Hepatocyte (in vitro differentiated cells): ENCODE measurements around the gene OPA3. TPM values are rescaled to one million over a fixed set of nuclear protein-coding genes. Genes with fewer than 3 reads are reported as not detected.

Experiments
- DNase-seq: peaks from one replicate; pipeline ENCODE4 v3.0.0-alpha.2; 2016; ENCODE audit warnings: low spot score
- H2AFZ ChIP-seq: fragments of 200-600 bp; sonication (generic); 2 replicates; pipeline ENCODE4 v1.6.0; 2016; ENCODE audit warnings: antibody characterized with exemption, mild to moderate bottlenecking
- H3K27ac ChIP-seq: fragments of 200-600 bp; sonication (generic); 2 replicates; pipeline ENCODE4 v1.5.1; 2016; ENCODE audit warnings: mild to moderate bottlenecking
- H3K27me3 ChIP-seq: fragments of 200-600 bp; sonication (generic); 2 replicates; pipeline ENCODE4 v1.6.1; 2016
- H3K36me3 ChIP-seq: fragments of 200-600 bp; sonication (generic); replicated peaks from 2 replicates; pipeline ENCODE4 v1.5.1; 2016; ENCODE audit warnings: low read depth; ENCODE audit not compliant: insufficient read depth
- H3K4me1 ChIP-seq: fragments of 200-600 bp; sonication (generic); 2 replicates; pipeline ENCODE4 v1.5.1; 2016; ENCODE audit warnings: mild to moderate bottlenecking, moderate library complexity; ENCODE audit not compliant: insufficient read depth
- H3K4me2 ChIP-seq: fragments of 200-600 bp; sonication (generic); 2 replicates; pipeline ENCODE4 v1.6.0; 2016
- H3K4me3 ChIP-seq: fragments of 200-600 bp; sonication (generic); 2 replicates; pipeline ENCODE4 v1.5.1; 2016; ENCODE audit warnings: mild to moderate bottlenecking
- H3K79me2 ChIP-seq: fragments of 200-600 bp; sonication (generic); 2 replicates; pipeline ENCODE4 v1.6.0; 2017; ENCODE audit warnings: mild to moderate bottlenecking
- H3K9me2 ChIP-seq: fragments of 200-600 bp; sonication (generic); replicated peaks from 2 replicates; pipeline ENCODE4 v1.6.0; 2017; ENCODE audit warnings: mild to moderate bottlenecking; ENCODE audit not compliant: insufficient read depth
- H3K9me3 ChIP-seq: fragments of 200-600 bp; sonication (generic); 2 replicates; pipeline ENCODE4 v1.5.1; 2016; ENCODE audit warnings: low read depth, mild to moderate bottlenecking
- H4K20me1 ChIP-seq: fragments of 200-600 bp; sonication (generic); 2 replicates; pipeline ENCODE4 v1.6.0; 2016; ENCODE audit warnings: mild to moderate bottlenecking; ENCODE audit not compliant: insufficient read depth, poor library complexity, severe bottlenecking
- EZH2 ChIP-seq: fragments of 200-600 bp; sonication (generic); IDR thresholded peaks from 2 replicates; pipeline ENCODE4 v1.6.1; 2016; ENCODE audit warnings: antibody characterized with exemption, mild to moderate bottlenecking, borderline replicate concordance
- EZH2phosphoT487 ChIP-seq: fragments of 200-600 bp; sonication (generic); IDR thresholded peaks from one replicate; pipeline ENCODE4 v1.6.1; 2018; ENCODE audit warnings: antibody characterized with exemption, mild to moderate bottlenecking, low read depth, moderate library complexity; ENCODE audit not compliant: unreplicated experiment, severe bottlenecking
- WGBS: methylation state at CpG from one replicate; pipeline ENCODE4 v1.1.6; 2016; ENCODE audit warnings: low lambda C conversion rate; ENCODE audit errors: missing lambda C conversion rate; 5-methylcytosine and 5-hydroxymethylcytosine counted together
- polyA plus RNA-seq: library from polyadenylated mRNA; unstranded; fragments of >200 nt; fragmentation: Nextera tagmentation; extraction: Ambion mirVana; gene quantifications from 2 replicates; pipeline ENCODE4 v1.2.1, GENCODE V29; 2016
- total RNA-seq: library from RNA; depleted of rRNA; stranded (reverse); fragments of >200 nt; gene quantifications from 2 replicates; pipeline ENCODE4 v1.2.3, GENCODE V29; 2014
- TF ChIP-seq, protein P1 (sequence below): fragments of 200-600 bp; sonication (generic); IDR thresholded peaks from 2 replicates; pipeline ENCODE4 v1.5.1; 2016; ENCODE audit warnings: antibody characterized with exemption, mild to moderate bottlenecking; ENCODE audit not compliant: poor library complexity

The OPA3 gene
- total and polyA plus RNA-seq, 2 experiments from 2014 or later: 15.0 to 15.1 TPM

DNA sequence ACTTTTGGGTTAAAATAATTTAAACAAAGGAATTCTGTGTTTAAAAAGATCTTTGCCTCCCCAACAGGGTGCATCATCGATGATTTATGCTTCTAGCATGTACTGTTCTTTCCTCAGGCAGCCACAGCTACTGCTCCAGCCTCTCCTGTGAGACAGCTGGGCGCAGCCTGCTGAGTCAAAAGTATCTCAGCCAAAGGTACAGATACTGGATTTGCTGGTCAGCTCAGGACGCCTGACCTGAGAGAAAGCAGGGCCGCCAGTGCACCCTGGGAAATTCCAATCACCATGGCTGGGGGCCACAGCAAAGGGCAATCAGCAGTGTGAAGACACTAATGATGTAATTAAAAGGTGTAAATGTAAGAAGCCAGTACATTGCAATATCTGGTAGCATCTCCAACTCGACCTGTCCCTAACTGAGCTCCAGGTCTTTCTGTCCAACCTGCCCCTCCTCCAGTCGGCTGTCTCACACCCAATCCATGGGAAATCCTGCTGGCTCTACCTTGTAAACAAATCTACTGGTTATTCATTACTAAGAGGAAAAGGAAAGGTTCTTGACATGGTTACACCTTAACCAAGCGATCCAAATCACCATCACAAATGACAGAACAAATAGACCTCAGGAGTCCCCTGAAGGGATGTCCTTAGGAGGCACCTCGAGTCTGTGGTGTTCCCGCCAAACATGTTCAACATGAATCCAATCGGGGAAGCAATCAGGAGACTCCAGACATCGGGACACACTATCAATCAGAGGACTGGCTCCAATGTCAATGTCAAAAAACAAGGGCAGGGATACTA is 7.3 kb downstream of the OPA3 start:
- 14% methylated on average over 11 of the region's 11 CpGs for WGBS
- peak overlapping the region; percentile 49 for H3K27ac ChIP-seq
- H3K79me2 ChIP-seq: peaks cover 65% of the 10 kb centered on the region

DNA sequence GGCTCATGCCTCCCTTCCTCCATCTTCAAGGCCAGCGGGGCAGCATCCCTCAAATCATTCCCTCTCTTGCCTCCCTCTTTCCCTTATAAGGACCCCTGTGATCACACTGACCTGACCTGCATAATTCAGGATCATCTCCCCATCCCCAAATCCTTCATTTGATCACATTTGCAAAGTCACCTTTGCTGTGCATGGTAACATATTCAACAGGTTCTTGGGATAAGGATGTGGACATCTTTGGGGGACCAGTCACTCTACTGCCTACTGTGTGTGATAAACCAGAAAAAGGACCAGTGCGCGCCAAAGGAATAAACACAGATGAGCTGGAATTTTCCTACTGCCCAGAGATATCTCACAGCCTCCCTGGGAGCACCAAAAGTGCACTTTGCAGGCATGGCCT is 7.9 kb downstream of the OPA3 start:
- Histone ChIP-seq H4K20me1 (no peaks in the 10 kb centered on the region), H3K9me2 (no peaks in the 10 kb centered on the region), H3K36me3 (no peaks in the 10 kb centered on the region), H3K27ac (peak overlapping the region; percentile 49), H3K79me2 (peaks cover 62% of the 10 kb centered on the region), H3K4me3 (no peak overlapping the region), H2AFZ (no peak overlapping the region), H3K27me3 (no peaks in the 10 kb centered on the region), H3K4me1 (peaks cover 19% of the 10 kb centered on the region), H3K4me2 (peak overlapping the region; percentile 11), H3K9me3 (no peaks in the 10 kb centered on the region)
- no peak for TF ChIP-seq EZH2
- no peak for TF ChIP-seq EZH2phosphoT487
- TF ChIP-seq, protein P1, sequence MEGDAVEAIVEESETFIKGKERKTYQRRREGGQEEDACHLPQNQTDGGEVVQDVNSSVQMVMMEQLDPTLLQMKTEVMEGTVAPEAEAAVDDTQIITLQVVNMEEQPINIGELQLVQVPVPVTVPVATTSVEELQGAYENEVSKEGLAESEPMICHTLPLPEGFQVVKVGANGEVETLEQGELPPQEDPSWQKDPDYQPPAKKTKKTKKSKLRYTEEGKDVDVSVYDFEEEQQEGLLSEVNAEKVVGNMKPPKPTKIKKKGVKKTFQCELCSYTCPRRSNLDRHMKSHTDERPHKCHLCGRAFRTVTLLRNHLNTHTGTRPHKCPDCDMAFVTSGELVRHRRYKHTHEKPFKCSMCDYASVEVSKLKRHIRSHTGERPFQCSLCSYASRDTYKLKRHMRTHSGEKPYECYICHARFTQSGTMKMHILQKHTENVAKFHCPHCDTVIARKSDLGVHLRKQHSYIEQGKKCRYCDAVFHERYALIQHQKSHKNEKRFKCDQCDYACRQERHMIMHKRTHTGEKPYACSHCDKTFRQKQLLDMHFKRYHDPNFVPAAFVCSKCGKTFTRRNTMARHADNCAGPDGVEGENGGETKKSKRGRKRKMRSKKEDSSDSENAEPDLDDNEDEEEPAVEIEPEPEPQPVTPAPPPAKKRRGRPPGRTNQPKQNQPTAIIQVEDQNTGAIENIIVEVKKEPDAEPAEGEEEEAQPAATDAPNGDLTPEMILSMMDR: no peak
- WGBS: 29% methylated on average over 3 of the region's 3 CpGs
- no peak for DNase-seq

More for the DNA sequence above, 7.3 kb downstream of the OPA3 start:
- peak overlapping the region; percentile 18 for H3K4me2 ChIP-seq
- H3K27me3 ChIP-seq: no peaks in the 10 kb centered on the region
- no peaks in the 10 kb centered on the region for H3K9me3 ChIP-seq
- H3K4me1 ChIP-seq: peaks cover 19% of the 10 kb centered on the region
- no peaks in the 10 kb centered on the region for H3K36me3 ChIP-seq
- no peak overlapping the region for H3K4me3 ChIP-seq
- DNase-seq: peak; percentile 86
- H3K9me2 ChIP-seq: no peaks in the 10 kb centered on the region
- TF ChIP-seq EZH2 (no peak), EZH2phosphoT487 (no peak)
- TF ChIP-seq, protein P1: no peak
- no peaks in the 10 kb centered on the region for H4K20me1 ChIP-seq
- no peak overlapping the region for H2AFZ ChIP-seq

DNA sequence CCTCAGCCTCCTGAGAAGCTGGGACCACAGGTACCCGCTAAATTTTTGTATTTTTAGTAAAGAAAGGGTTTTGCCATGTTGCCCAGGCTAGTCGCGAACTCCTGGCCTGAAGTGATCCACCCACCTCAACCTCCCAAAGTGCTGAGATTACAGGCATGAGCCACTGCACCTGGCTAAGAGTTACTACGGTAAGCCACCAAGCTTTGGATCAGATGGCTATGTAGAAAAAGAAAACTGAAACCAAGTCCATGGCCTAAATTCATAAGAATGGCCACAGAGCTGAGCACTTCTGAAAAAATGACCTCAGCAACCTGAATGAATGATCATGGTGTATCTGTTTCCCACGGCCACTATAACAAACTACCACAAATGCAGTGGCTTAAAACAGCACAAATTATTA is 9.4 kb downstream of the OPA3 start:
- Histone ChIP-seq H4K20me1 (no peaks in the 10 kb centered on the region), H3K4me2 (no peak overlapping the region), H3K27ac (no peak overlapping the region), H3K27me3 (no peaks in the 10 kb centered on the region), H3K9me3 (no peaks in the 10 kb centered on the region), H2AFZ (no peak overlapping the region), H3K36me3 (no peaks in the 10 kb centered on the region), H3K9me2 (no peaks in the 10 kb centered on the region), H3K79me2 (peaks cover 53% of the 10 kb centered on the region), H3K4me3 (no peak overlapping the region), H3K4me1 (peaks cover 19% of the 10 kb centered on the region)
- WGBS: 97% methylated on average over 5 of the region's 5 CpGs
- TF ChIP-seq EZH2 (no peak), EZH2phosphoT487 (no peak)
- TF ChIP-seq, protein P1: no peak
- no peak for DNase-seq
